Adrenal gland (tissue), 12 donors: ENCODE data around the gene CDC73. TPM values are rescaled to one million over a fixed set of nuclear protein-coding genes. Genes with fewer than 3 reads are reported as not detected.
A peak's percentile ranks its signal among the peaks of the same experiment; 100 is the strongest.
"Not testable (repeated sequence)": the region's sequence is repeated elsewhere in the genome, so short reads cannot be mapped to it uniquely, and the experiment has no call there.

ENCODE experiments used
- DNase-seq, 7 donors: peaks; one replicate each; pipeline ENCODE4 v3.0.0-alpha.2; 2019 to 2020
- H3K27ac ChIP-seq, 5 donors: fragments of 200-600 bp; sonication (generic) in 4 of 5; 1 replicate in 3 of 5; 2 replicates in 2 of 5; pipeline versions ENCODE4 v1.5.1 to v1.8.0; 2016 to 2020; ENCODE audit warnings: mild to moderate bottlenecking in 1 of 5
- H3K27me3 ChIP-seq: fragments of 200-600 bp; 2 replicates; pipeline ENCODE4 v1.8.0; 2021
- H3K36me3 ChIP-seq, 2 donors: fragments of 200-600 bp; replicated peaks in 1 of 2; 1 replicate in 1 of 2; 2 replicates in 1 of 2; pipeline versions ENCODE4 v1.5.1 to v1.8.0; 2018 to 2022
- H3K4me1 ChIP-seq, 2 donors: fragments of 200-600 bp; replicated peaks in 1 of 2; 1 replicate in 1 of 2; 2 replicates in 1 of 2; pipeline versions ENCODE4 v1.5.1 to v1.8.0; 2018 to 2021
- H3K4me3 ChIP-seq, 4 donors: fragments of 200-600 bp; sonication (generic) in 3 of 4; one replicate each; pipeline ENCODE4 v1.5.1; 2016 to 2018
- H3K9me3 ChIP-seq, 3 donors: fragments of 200-600 bp; sonication (generic) in 1 of 3; replicated peaks in 1 of 3; 1 replicate in 2 of 3; 2 replicates in 1 of 3; pipeline versions ENCODE4 v1.5.1 to v1.8.0; 2016 to 2021
- POLR2A ChIP-seq, 2 donors: fragments of 450-650 bp; IDR thresholded peaks; one replicate each; pipeline ENCODE4 v1.6.1; 2017; ENCODE audit warnings: antibody characterized with exemption in 2 of 2, mild to moderate bottlenecking in 2 of 2, moderate library complexity in 1 of 2
- WGBS, 4 donors: extraction: QIAGEN DNeasy Blood & Tissue Kit in 2 of 4; methylation state at CpG; one replicate each; pipeline versions ENCODE4 v1.1.5 to v1.1.7; 2013 to 2017; 5-methylcytosine and 5-hydroxymethylcytosine counted together
- intact Hi-C, 2 donors: fragments of 100-400 bp; cut with DNase I; formaldehyde crosslinking; loops; one replicate each; pipeline versions ENCODE4 v1.14.1 to v1.15.0; 2022 to 2023
- polyA plus RNA-seq, 3 donors: library from polyadenylated mRNA; stranded (reverse); fragments of 200-250 nt in 2 of 3; fragments of 350-450 nt in 1 of 3; fragmentation: Illumina TruSeq in 1 of 3; extraction: RNeasy Lipid Tissue Mini Kit (QIAGEN cat#74804) in 1 of 3; gene quantifications; one replicate each; pipeline ENCODE4 v1.2.3, GENCODE V29; 2013 to 2014
- total RNA-seq, 9 donors: library from RNA; depleted of rRNA in 4 of 9; stranded (reverse); fragments of >200 nt in 4 of 9; fragments of 120-200 nt in 1 of 9; fragmentation: NEBNext Ultra II Directional in 1 of 9; extraction: Animal tissue kit (Norgen Biotek cat#: 25700) in 1 of 9; gene quantifications; one replicate each; pipeline versions ENCODE4 v1.1.0 to v1.2.4, GENCODE V29; 2013 to 2023
- TF ChIP-seq, protein P1 (sequence below), 6 experiments: fragments of 450-650 bp in 4 of 6; fragments of 200-600 bp in 2 of 6; sonication (generic) in 1 of 6; IDR thresholded peaks; 1 replicate in 5 of 6; 2 replicates in 1 of 6; pipeline versions ENCODE4 v1.5.1 to v1.8.0; 2016 to 2021; ENCODE audit warnings: antibody characterized with exemption in 6 of 6, mild to moderate bottlenecking in 2 of 6, moderate library complexity in 1 of 6
- donor health status: healthy with polysubstance abuse.
- donor health status: Bipolar disorder and iron deficiency.
- donor health status: DM: yes; HTN: yes; CAD: no.
- donor health status: DM: no; HTN: no; CAD: no.
- donor health status: DM: no; HTN: no; CAD: no.
- donor health status: DM: yes; HTN: yes; CAD: no.

CDC73 gene
- total and polyA plus RNA-seq, 12 donors = 5.9 to 64.0 (median 36.1) TPM

DNA sequence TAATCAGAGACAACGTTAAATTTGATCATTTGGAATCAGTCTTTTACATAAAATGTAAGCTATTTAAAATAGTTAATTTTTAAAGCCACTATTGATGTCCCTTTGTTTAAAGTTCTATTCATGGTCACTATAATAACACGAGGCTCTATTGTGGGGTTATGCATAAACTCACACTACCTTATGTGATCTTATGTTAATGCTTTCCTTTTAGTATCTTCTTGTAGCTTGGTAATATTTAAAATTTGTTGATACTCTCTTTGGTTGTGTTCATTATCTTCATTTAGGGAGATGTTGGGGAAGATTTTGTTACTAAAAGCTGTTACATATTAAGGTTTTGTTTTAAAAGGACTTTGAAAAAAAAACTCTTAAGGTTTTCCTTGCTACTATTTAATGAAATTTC lies 63.4 kb downstream of the CDC73 start:
- no peak for DNase-seq
- WGBS, 4 donors = 61 to 67% (median 63%) methylated on average over 2 of the region's 2 CpGs
- no peaks in the 10 kb centered on the region for H3K27me3 ChIP-seq
- peak overlapping the region in 1 of 4 donors; percentile 53 for H3K4me3 ChIP-seq
- H3K4me1 ChIP-seq = peaks cover 7 to 78% of the 10 kb centered on the region in 2 donors
- intact Hi-C loops = loop anchor here in 1 of 2 donors (10.0 kb wide), 1 partner anchor 1110 kb away; no protein-coding TSS in a partner anchor
- H3K36me3 ChIP-seq = no peaks in the 10 kb centered on the region
- H3K9me3 ChIP-seq = no peaks in the 10 kb centered on the region
- TF ChIP-seq, protein P1, sequence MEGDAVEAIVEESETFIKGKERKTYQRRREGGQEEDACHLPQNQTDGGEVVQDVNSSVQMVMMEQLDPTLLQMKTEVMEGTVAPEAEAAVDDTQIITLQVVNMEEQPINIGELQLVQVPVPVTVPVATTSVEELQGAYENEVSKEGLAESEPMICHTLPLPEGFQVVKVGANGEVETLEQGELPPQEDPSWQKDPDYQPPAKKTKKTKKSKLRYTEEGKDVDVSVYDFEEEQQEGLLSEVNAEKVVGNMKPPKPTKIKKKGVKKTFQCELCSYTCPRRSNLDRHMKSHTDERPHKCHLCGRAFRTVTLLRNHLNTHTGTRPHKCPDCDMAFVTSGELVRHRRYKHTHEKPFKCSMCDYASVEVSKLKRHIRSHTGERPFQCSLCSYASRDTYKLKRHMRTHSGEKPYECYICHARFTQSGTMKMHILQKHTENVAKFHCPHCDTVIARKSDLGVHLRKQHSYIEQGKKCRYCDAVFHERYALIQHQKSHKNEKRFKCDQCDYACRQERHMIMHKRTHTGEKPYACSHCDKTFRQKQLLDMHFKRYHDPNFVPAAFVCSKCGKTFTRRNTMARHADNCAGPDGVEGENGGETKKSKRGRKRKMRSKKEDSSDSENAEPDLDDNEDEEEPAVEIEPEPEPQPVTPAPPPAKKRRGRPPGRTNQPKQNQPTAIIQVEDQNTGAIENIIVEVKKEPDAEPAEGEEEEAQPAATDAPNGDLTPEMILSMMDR (IDR thresholded peaks at IDR 0.05) = no peak
- TF ChIP-seq POLR2A (IDR thresholded peaks at IDR 0.05) = no peak
- H3K27ac ChIP-seq = peak overlapping the region in 1 of 5 donors; percentile 62

DNA sequence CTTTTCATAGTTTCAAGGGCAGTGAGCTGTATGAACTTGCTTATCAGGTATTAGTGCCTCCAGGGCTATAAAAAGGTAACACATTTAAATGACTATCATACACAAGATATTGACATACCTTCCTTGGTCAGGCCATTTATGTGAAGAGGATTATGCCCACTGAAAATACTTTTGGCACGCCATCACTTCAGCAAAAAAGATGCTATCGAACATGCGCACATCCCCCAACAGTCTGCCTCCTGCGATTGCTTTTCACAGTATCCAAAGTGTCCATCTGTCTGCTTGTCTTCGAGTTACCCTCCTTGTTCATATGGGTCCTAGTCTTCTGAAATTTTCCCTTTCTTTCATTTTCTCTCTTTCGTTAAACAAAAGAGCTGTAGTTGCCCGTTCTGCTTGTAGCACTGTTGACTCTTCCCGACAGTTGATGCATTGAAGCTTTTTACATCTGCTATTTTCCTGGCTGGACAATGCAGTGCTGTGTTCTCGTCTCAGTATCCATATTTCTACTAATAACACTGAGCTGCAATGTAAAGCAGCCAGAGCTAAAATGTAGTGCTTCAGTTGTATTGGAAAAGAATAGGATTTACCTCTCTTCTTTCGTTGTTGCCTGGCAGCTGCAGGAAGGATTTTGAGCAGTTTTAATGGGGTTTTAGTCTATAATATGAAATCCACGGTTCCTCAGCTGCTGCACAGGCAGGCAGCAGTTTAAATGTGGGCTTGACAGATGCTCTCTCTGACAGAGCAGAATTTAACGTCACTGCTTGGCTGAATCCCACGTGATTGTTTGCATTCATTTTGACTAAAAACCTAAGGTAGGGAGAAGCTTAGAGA lies 64.3 kb downstream of the CDC73 start, which contains the start of gene B3GALT2:
B3GALT2 (minus strand) TSS at position 713 of the 831 bp plus-strand sequence. CDS start 5,051 bp downstream, outside the sequence.
- no peaks in the 10 kb centered on the region for H3K36me3 ChIP-seq
- intact Hi-C loops = loop anchor here in 1 of 2 donors (10.0 kb wide), 1 partner anchor 1109 kb away; no protein-coding TSS in a partner anchor
- no peaks in the 10 kb centered on the region for H3K27me3 ChIP-seq
- peak within 1 kb of the TSS in 2 of 4 donors; percentile 8 to 53 for H3K4me3 ChIP-seq
- TF ChIP-seq, protein P1 (IDR thresholded peaks at IDR 0.05) = no peak
- TF ChIP-seq POLR2A (IDR thresholded peaks at IDR 0.05) = peak in 1 of 2 donors; percentile 50
- 14 to 21% (median 19%) methylated on average over 13 of the region's 13 CpGs for WGBS, 4 donors
- peak in 4 of 7 donors; percentile 28 to 43 (median 37) for DNase-seq
- no peaks in the 10 kb centered on the region for H3K9me3 ChIP-seq
- H3K27ac ChIP-seq = peak within 1 kb of the TSS in 4 of 5 donors; percentile 35 to 75 (median 58)
- peaks cover 14 to 85% of the 10 kb centered on the region in 2 donors for H3K4me1 ChIP-seq

DNA sequence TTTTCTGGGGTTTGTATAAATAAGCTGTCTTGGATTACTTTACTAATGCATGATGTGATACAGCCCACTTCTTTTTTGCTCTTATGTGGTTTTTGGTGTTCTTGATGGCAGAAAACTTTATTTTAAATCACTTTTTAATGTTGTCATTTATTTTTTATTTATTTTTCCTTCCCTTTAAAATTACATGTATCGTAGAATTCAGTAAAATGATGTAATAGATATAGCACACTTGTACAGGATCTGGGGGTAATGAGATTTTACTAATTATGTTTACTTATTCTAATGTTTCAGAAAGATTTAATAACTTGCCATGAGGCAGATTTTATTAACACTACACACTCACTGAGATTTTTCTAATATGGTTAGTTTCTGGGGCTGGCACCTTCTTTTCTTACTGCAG lies 65.3 kb downstream of the CDC73 start:
- 83 to 88% (median 85%) methylated on average over 1 of the region's 1 CpG for WGBS, 4 donors
- Histone ChIP-seq H3K27ac (peak overlapping the region in 1 of 5 donors; percentile 62), H3K4me1 (peaks cover 14 to 80% of the 10 kb centered on the region in 2 donors), H3K27me3 (no peaks in the 10 kb centered on the region), H3K9me3 (no peaks in the 10 kb centered on the region), H3K4me3 (no peak overlapping the region), H3K36me3 (no peaks in the 10 kb centered on the region)
- no peak for TF ChIP-seq POLR2A (IDR thresholded peaks at IDR 0.05)
- TF ChIP-seq, protein P1 (IDR thresholded peaks at IDR 0.05) = no peak
- DNase-seq = no peak
- intact Hi-C loops = loop anchor here in 1 of 2 donors (10.0 kb wide), 1 partner anchor 1108 kb away; no protein-coding TSS in a partner anchor

DNA sequence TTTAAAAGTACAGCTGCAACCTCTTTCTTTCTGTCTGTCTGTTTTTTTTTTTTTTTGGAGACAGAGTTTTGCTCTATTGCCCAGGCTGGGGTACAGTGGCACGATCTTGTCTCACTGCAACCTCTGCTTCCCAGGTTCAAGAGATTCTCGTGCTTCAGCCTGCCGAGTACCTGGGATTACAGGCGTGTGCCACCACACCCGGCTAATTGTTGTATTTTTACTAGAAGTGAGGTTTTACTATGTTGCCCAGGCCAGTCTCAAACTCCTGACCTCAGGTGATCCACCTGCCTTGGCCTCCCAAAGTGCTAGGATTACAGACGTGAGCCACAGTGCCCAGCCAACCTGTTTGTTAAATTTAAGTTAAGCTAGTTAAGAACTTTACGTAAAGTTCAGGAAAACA lies 67.1 kb downstream of the CDC73 start:
- H3K36me3 ChIP-seq, H3K27me3 ChIP-seq, DNase-seq, H3K4me3 ChIP-seq, H3K27ac ChIP-seq, H3K9me3 ChIP-seq: not testable (repeated sequence)
- WGBS, 4 donors = 90 to 95% (median 94%) methylated on average over 7 of the region's 7 CpGs
- intact Hi-C loops = loop anchor here in 1 of 2 donors (10.0 kb wide), 1 partner anchor 1106 kb away; no protein-coding TSS in a partner anchor
- H3K4me1 ChIP-seq = peaks cover 14 to 62% of the 10 kb centered on the region in 2 donors
